Spleen (tissue), 7 donors: ENCODE measurements around the gene FAM163A.

ENCODE experiments used
- POLR2AphosphoS5 ChIP-seq, 3 donors: sonication (generic); formaldehyde crosslinking; IDR thresholded peaks; one replicate each; pipeline ENCODE4 v1.5.1; 2017; ENCODE audit warnings: antibody characterized with exemption in 3 of 3
- TF ChIP-seq, protein P1 (sequence below), 11 experiments: fragments of 200-600 bp in 7 of 11; fragments of 450-650 bp in 4 of 11; sonication (generic) in 4 of 11; IDR thresholded peaks in 8 of 11; conservative IDR thresholded peaks in 3 of 11; 1 replicate in 7 of 11; 2 replicates in 4 of 11; pipeline versions ENCODE4 v1.4.0 to v1.8.0; 2016 to 2021; ENCODE audit warnings: antibody characterized with exemption in 11 of 11, inconsistent platforms in 4 of 11, mild to moderate bottlenecking in 1 of 11
- donor health status: DM: no; HTN: no; CAD: no; lungs with moderate emphysema.
- donor health status: DM: no; HTN: no; CAD: no.
- donor health status: DM: no; HTN: no; CAD: no.

DNA sequence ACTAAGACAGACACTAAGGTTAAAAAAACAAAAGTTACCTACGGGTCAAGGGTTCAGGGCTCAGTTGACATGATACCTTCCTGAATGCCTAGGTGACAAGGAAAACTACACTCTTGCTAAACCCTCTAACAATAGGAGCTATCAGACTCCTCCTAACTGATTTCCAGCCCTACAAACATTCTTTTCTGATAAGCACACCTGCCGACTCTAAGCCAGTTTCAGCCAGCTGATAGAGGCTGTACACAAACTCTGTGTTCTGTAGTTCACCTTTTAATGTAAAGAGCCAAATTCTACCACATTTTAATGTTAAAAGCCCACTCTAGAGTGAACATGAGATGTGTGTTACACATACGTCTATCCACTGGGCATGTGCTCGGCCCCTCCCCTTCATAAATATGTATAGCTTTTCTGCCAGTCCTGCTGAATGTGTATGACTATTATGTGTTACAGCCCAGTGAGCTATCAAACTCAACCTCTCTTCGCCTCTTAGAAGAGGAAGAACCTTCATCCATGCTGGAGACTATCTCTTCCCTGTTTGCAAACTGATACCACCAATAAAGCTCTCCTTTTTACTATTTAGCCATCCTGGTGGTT is 40.0 kb upstream of the FAM163A start:
- TF ChIP-seq, protein P1, sequence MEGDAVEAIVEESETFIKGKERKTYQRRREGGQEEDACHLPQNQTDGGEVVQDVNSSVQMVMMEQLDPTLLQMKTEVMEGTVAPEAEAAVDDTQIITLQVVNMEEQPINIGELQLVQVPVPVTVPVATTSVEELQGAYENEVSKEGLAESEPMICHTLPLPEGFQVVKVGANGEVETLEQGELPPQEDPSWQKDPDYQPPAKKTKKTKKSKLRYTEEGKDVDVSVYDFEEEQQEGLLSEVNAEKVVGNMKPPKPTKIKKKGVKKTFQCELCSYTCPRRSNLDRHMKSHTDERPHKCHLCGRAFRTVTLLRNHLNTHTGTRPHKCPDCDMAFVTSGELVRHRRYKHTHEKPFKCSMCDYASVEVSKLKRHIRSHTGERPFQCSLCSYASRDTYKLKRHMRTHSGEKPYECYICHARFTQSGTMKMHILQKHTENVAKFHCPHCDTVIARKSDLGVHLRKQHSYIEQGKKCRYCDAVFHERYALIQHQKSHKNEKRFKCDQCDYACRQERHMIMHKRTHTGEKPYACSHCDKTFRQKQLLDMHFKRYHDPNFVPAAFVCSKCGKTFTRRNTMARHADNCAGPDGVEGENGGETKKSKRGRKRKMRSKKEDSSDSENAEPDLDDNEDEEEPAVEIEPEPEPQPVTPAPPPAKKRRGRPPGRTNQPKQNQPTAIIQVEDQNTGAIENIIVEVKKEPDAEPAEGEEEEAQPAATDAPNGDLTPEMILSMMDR (IDR thresholded peaks at IDR 0.05 in 8 of 11, conservative IDR thresholded peaks at IDR 0.05 in 3 of 11) = no peak
- no peak for TF ChIP-seq POLR2AphosphoS5 (IDR thresholded peaks at IDR 0.05)
